ENCODE results near the gene SIGLEC9.

SIGLEC9 gene

DNA sequence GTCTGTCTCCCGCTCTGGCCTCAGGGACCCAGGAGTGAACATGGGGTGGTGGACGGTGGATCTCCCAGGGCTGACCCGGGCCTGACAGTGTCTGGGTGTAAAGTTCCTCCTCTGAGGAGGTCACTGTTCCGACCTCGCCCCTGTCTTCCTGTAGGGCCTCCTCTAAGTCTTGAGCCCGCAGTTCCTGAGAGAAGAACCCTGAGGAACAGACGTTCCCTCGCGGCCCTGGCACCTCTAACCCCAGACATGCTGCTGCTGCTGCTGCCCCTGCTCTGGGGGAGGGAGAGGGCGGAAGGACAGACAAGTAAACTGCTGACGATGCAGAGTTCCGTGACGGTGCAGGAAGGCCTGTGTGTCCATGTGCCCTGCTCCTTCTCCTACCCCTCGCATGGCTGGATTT lies at the start of gene SIGLEC9:
Gene SIGLEC9, plus strand, starts transcription at position 178 of the 400 bp plus-strand sequence. Its CDS starts 69 bp downstream, at position 247.
- no peak for TF ChIP-seq ZFX (IDR thresholded peaks at IDR 0.05)
- TF ChIP-seq, protein P1, sequence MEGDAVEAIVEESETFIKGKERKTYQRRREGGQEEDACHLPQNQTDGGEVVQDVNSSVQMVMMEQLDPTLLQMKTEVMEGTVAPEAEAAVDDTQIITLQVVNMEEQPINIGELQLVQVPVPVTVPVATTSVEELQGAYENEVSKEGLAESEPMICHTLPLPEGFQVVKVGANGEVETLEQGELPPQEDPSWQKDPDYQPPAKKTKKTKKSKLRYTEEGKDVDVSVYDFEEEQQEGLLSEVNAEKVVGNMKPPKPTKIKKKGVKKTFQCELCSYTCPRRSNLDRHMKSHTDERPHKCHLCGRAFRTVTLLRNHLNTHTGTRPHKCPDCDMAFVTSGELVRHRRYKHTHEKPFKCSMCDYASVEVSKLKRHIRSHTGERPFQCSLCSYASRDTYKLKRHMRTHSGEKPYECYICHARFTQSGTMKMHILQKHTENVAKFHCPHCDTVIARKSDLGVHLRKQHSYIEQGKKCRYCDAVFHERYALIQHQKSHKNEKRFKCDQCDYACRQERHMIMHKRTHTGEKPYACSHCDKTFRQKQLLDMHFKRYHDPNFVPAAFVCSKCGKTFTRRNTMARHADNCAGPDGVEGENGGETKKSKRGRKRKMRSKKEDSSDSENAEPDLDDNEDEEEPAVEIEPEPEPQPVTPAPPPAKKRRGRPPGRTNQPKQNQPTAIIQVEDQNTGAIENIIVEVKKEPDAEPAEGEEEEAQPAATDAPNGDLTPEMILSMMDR (conservative IDR thresholded peaks at IDR 0.05), result no peak
- no peak within 1 kb of the TSS for H3K27ac ChIP-seq

DNA sequence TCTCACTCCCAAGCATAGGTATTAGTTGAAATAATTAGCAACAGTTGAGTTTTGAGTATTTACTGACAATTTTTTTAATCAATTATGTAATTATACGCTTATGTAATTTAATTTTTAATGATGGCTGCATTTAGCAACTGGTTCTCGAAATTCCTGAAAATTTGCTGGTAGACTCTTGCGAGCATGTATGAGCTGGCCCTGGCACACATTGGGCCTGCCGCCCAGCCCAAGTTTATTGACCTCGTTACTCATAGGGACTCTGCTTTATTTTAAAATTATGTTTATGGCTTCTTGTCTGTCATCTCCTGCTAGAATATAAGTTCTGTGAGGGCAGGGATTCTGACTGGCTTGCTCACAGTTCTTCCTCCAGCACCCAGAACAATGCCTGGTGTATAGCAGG lies 48.7 kb upstream of the SIGLEC9 start:
- no peak overlapping the region for H3K27ac ChIP-seq
- TF ChIP-seq, protein P1 (conservative IDR thresholded peaks at IDR 0.05), result no peak
- TF ChIP-seq ZFX (IDR thresholded peaks at IDR 0.05), result no peak

DNA sequence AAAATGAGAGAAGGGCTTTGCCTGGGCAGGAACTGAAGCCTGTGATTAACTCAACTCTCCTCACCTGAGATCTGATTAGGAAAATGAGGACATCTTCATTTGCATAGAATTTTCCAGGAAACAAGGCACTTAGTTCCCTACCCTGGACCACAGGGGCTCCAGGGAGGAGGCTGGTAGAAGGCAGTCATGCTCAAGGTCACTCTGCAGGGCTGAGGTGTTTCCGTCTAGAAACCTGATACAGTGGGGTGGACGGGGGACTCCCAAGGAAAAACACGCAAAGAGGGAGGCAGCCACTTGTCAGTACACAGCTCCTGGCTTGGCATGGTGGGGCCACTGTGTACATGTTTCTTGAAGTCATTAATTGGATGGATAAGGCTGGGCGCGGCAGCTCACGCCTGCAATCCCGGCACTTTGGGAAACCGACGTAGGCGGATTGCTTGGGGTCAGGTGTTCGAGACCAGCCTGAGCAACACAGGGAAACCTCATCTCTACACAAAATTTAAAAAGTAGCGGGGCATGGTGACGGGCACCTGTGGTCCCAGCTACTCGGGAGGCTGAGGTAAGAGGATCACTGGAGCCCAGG lies 48.0 kb upstream of the SIGLEC9 start:
- TF ChIP-seq, protein P1 (conservative IDR thresholded peaks at IDR 0.05), result no peak
- TF ChIP-seq ZFX (IDR thresholded peaks at IDR 0.05), result no peak

DNA sequence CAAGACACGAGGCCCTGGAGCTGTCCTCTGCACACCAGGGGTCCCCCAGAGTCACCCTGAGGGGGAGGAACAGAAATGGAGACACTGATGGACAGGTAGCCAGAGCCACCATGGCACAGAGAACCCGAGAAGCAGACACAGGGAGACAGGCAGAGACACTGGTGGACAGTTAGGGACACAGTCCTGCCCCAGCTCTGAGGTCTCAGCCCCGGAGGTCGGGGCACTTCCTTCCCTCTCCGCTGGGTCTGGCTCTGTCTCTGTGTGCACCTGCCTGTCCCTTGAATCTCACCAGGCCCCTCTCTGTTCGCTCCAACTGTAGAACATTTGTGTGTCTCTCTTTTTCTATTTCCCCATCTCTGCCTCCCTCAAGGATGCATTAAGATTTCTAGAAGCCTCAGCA lies 46.6 kb upstream of the SIGLEC9 start:
- TF ChIP-seq, protein P1 (conservative IDR thresholded peaks at IDR 0.05), result no peak
- TF ChIP-seq ZFX (IDR thresholded peaks at IDR 0.05), result no peak
- no peak overlapping the region for H3K27ac ChIP-seq

More for the DNA sequence above, 48.0 kb upstream of the SIGLEC9 start:
- no peak overlapping the region for H3K27ac ChIP-seq

DNA sequence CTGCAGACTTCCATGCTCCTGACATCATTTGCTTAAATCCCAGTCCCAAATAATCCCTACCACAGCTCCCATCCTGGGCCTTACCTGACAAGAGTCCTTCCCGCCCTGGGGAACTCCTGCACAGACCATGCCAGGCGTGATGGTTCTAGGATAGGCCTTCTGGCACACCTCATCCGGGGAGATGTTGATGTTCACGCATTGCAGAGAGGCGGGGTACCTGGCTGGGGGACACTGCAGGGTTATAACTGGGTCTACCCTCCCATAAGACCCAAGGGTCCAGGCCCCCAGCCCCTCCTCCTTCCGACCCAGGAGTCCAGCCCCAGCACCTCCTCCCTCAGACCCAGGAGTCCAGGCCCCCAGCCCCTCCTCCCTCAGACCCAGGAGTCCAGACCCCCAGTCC lies 46.0 kb upstream of the SIGLEC9 start:
- no peak overlapping the region for H3K27ac ChIP-seq
- TF ChIP-seq ZFX (IDR thresholded peaks at IDR 0.05), result no peak
- TF ChIP-seq, protein P1 (conservative IDR thresholded peaks at IDR 0.05), result no peak

DNA sequence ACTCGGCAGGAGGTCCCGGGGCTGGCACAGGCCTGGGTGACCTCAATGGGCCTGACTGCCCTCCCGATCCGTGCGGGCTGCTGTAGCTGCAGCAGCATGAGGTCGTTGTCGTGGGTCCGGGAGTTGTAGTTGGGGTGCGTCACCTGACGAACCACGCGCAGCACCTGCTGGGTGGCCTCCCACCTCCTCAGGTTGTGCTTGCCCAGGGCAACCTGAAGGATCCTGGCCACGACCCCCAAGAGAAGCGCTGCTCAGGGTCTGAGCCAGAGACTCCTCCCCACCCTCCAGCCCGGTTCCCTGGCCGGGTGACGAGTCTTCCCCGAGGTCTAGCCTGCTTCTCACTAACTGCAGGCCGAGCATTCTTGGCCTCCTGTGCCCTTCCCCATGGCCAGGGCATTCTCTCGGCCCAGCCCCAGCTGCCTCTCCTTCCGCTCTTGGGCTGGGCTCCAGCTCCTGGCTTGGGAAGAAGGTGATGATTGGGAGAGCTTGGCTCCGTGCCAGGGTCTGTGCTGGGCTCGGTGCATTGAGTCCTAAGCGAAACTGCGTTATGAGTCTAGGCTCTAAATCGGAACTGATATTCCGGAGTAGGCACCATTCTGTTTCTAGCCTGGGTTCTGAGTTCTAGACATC lies 45.1 kb upstream of the SIGLEC9 start:
- TF ChIP-seq ZFX (IDR thresholded peaks at IDR 0.05), result no peak
- TF ChIP-seq, protein P1 (conservative IDR thresholded peaks at IDR 0.05), result no peak
- no peak overlapping the region for H3K27ac ChIP-seq

DNA sequence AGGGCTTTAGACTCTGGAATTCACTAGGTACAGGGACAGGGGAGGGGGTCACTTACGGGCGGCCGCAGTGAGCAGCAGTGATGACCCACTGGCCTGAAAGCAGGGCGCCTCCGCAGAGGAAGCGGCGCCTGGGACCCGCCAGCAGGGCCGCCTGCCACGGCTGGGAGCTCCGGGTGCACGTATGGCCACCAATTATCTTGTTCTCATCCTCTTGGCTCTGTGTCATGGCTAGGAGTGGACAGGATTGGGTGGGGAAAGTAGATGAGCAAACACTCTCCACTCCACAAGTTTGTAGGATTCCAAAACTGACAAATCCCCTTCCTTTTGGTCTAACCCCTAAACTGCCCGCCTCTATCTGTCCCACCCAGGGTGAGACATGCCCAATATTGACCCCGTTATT lies 43.2 kb upstream of the SIGLEC9 start:
- TF ChIP-seq, protein P1 (conservative IDR thresholded peaks at IDR 0.05), result no peak
- no peak for TF ChIP-seq ZFX (IDR thresholded peaks at IDR 0.05)
- no peak overlapping the region for H3K27ac ChIP-seq

Data from C4-2B (cell line).